Gastrocnemius medialis (tissue), 4 donors: ENCODE results near the gene ZDHHC18.

ENCODE experiments used
- POLR2A ChIP-seq, 2 donors: fragments of 450-650 bp; IDR thresholded peaks; one replicate each; pipeline ENCODE4 v1.6.1; 2017; ENCODE audit warnings: antibody characterized with exemption in 2 of 2, mild to moderate bottlenecking in 2 of 2, moderate library complexity in 2 of 2
- TF ChIP-seq, protein P1 (sequence below), 5 experiments: fragments of 450-650 bp in 3 of 5; fragments of 200-600 bp in 2 of 5; sonication (generic) in 2 of 5; IDR thresholded peaks in 4 of 5; conservative IDR thresholded peaks in 1 of 5; 1 replicate in 4 of 5; 2 replicates in 1 of 5; pipeline ENCODE4 v1.5.1; 2016 to 2019; ENCODE audit warnings: antibody characterized with exemption in 5 of 5, mild to moderate bottlenecking in 3 of 5, moderate library complexity in 3 of 5

DNA sequence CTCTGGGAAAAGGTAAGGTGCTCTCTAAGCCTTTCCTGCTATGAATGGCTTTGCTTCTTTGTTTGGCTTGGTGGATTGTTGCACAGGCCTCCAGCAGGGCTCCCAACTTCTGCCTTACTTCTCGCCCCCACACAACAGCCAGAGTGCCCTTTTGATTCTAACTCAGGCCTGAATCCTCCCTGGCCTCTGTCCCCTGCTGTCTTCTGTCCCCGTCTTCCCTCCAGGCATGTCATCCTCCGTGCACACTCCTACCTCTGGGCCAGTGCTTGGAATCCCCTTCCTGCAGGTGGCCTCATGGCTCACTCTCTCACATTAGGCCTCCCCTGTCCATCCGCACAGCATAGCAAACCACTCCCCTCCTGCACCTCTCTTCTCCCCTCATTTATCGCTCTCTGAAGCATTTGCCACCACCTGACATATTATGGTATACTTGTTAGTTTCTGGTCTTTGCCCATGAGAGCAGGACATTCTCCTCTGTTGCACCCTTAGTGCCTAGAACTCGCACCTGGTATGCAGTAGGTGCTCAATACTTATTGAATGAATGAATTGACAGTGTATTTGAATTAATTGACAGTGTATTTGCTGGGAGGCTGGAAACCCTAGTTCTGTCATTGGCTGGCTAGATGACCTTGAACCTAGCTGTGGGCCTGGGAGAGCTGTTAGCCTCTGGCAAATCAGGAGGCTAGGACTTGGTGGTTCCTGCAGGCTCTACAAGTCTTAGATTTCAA is 2.9 kb downstream of the ZDHHC18 start:
- no peak for TF ChIP-seq POLR2A (IDR thresholded peaks at IDR 0.05)
- TF ChIP-seq, protein P1, sequence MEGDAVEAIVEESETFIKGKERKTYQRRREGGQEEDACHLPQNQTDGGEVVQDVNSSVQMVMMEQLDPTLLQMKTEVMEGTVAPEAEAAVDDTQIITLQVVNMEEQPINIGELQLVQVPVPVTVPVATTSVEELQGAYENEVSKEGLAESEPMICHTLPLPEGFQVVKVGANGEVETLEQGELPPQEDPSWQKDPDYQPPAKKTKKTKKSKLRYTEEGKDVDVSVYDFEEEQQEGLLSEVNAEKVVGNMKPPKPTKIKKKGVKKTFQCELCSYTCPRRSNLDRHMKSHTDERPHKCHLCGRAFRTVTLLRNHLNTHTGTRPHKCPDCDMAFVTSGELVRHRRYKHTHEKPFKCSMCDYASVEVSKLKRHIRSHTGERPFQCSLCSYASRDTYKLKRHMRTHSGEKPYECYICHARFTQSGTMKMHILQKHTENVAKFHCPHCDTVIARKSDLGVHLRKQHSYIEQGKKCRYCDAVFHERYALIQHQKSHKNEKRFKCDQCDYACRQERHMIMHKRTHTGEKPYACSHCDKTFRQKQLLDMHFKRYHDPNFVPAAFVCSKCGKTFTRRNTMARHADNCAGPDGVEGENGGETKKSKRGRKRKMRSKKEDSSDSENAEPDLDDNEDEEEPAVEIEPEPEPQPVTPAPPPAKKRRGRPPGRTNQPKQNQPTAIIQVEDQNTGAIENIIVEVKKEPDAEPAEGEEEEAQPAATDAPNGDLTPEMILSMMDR (IDR thresholded peaks at IDR 0.05 in 4 of 5, conservative IDR thresholded peaks at IDR 0.05 in 1 of 5): no peak
